Mesodermal cell (in vitro differentiated cells): ENCODE measurements around the gene PPP3CA.

Experiments used
- H3K27ac ChIP-seq: 2 replicates; pipeline ENCODE4 v1.7.0; 2013; ENCODE audit warnings: mild to moderate bottlenecking, low read depth, low read length, moderate library complexity; ENCODE audit not compliant: severe bottlenecking
- H3K36me3 ChIP-seq: 2 replicates; pipeline ENCODE4 v1.7.1; 2013; ENCODE audit warnings: mild to moderate bottlenecking, low read length, moderate library complexity; ENCODE audit not compliant: control insufficient read depth, insufficient read depth
- H3K4me1 ChIP-seq: one replicate; pipeline ENCODE4 v1.7.1; 2013; ENCODE audit warnings: mild to moderate bottlenecking, low read length; ENCODE audit not compliant: insufficient read depth, control insufficient read depth, poor library complexity, severe bottlenecking
- H3K4me3 ChIP-seq: 2 replicates; pipeline ENCODE4 v1.7.0; 2013; ENCODE audit warnings: low read length, control low read depth, mild to moderate bottlenecking; ENCODE audit not compliant: insufficient read depth, poor library complexity, severe bottlenecking; ENCODE audit errors: extremely low read depth
- H3K9me3 ChIP-seq: 2 replicates; pipeline ENCODE4 v1.7.1; 2013; ENCODE audit warnings: mild to moderate bottlenecking, low read length, moderate library complexity; ENCODE audit not compliant: control insufficient read depth
- WGBS, 2 experiments: methylation state at CpG; one replicate each; pipeline ENCODE4 v1.1.5; 2013; ENCODE audit warnings: missing lambda C conversion rate in 2 of 2; ENCODE audit not compliant: insufficient coverage in 2 of 2; 5-methylcytosine and 5-hydroxymethylcytosine counted together

Gene PPP3CA

DNA sequence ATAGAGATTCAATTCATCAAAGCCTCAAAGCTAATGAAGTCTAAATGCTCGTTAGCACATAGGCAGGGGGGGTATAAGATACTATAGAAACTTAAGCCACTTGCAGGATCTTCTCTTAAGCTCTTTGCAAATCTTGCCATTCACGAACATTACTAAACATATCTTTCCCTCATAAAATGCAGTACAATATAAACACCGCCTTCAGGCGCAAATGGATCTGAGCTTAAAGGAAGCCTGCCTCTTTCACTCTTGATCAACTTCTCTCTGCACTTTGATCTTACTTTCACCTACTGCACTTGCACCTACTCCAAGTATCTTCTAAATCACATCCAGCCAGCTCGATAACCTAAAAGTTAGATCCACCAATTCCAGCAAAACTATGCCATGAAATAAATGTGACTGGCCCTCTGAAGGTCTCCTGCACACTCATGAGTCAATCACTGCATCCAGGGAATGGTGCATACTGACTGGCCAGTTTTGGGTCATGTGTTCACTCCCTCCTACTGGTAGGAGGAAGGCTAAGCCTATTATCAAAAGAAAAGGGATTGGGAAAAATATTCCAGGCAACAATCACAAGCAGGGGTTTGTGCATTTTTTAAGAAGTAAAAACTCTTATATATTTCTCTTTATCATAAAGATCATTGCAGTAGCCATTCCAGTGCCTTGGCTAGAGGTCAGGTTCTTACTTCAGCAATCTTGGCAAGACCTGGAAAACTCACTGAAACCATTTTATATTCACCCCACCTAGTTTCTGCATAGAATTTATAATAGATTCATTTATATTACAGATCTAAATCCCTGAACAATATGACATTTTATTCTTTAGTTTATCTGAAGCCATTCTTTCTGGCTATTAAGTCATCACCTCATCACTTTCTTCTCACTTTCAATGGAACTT, 222.0 kb downstream of the PPP3CA start:
- Histone ChIP-seq H3K36me3 (no peaks in the 10 kb centered on the region), H3K27ac (no peak overlapping the region), H3K4me1 (no peaks in the 10 kb centered on the region), H3K9me3 (no peaks in the 10 kb centered on the region), H3K4me3 (no peak overlapping the region)
- 89 to 94% methylated on average over 3 to 4 of the region's 5 CpGs for WGBS, 2 experiments

DNA sequence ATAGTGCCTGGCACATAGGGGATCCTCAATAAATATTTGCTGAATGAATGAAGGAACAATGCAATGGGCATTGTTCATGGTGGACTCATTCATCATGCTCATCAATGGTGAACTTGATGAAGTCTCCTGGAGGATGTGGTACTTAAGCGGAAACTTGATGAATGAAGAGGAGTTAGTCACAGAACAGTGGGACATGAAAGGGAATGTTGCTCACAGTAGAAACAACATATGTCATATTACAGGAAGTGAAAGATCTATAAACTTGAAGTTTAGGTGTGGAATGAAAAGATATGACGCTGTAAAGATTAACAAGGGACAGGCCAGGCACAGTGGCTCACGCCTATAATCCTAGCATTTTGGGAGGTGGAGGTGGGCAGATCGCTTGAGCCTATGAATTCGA, 224.1 kb downstream of the PPP3CA start:
- 83 to 92% methylated on average over 2 to 3 of the region's 5 CpGs for WGBS, 2 experiments
- H3K4me3 ChIP-seq = no peak overlapping the region

DNA sequence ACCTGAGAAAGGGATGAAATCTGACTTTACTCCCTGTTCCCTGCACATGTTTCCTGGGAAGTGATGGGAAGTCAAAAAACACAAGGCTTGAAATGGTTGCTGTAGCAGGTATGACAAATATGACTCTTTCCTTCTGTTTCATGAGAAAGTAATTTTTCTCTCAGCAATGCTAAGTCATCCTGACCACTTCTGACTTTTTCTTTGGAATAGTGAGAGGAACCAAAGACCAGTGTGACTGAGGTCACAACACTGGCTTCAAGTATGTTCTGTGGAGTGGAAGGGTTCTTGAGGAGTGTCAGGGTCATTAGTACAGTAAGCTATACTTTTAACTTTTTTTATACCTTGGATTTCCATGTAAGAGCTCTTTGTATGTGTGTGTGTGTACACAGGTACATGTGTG, 225.3 kb downstream of the PPP3CA start:
- Histone ChIP-seq H3K4me3 (no peak overlapping the region), H3K36me3 (no peaks in the 10 kb centered on the region), H3K27ac (no peak overlapping the region), H3K9me3 (no peaks in the 10 kb centered on the region), H3K4me1 (no peaks in the 10 kb centered on the region)

More for the DNA sequence above, 224.1 kb downstream of the PPP3CA start:
- no peaks in the 10 kb centered on the region for H3K36me3 ChIP-seq
- H3K9me3 ChIP-seq = no peaks in the 10 kb centered on the region
- no peak overlapping the region for H3K27ac ChIP-seq
- H3K4me1 ChIP-seq = no peaks in the 10 kb centered on the region

DNA sequence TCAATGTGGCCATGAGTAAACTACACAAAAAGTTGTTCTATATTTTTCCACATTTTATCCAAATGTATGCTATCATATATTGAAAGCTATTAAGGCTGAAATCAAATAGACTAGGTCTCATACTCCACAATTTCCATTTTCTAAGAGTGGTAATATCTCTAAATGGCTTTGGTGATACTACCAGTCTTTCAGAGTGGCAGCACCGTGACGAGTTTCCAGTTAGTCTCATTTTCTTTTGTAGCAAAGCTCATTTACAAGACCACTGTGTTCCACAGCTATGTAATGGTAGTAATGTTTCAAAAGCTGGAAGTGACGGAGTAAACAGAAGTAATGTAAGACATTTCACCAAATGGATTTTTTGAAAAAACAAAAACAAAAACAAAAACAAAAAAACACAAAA, 228.2 kb downstream of the PPP3CA start:
- WGBS, 2 experiments = no CpG with 5 or more reads among the region's 3 CpGs
- no peaks in the 10 kb centered on the region for H3K36me3 ChIP-seq
- no peak overlapping the region for H3K27ac ChIP-seq
- peaks cover 7% of the 10 kb centered on the region for H3K4me1 ChIP-seq
- no peaks in the 10 kb centered on the region for H3K9me3 ChIP-seq
- no peak overlapping the region for H3K4me3 ChIP-seq

DNA sequence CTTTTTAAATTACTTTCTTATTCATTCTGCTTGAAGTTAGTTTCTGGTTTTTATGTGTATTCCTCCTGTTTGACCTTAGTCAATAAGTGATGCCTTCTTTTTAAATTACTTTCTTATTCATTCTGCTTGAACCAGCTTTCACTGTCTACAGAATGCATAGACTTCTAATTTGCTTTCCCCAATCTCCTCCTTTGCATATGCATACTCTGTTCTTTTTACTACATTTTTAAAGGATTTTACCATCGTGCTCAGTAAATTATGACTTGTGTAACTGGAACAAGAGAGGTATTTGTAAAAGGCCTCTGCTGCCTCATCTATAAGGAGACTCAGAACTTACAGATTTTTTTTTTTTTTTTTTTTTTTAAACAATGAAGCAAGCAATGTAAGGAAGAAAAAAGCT, 228.7 kb downstream of the PPP3CA start:
- H3K9me3 ChIP-seq = no peaks in the 10 kb centered on the region
- no peak overlapping the region for H3K4me3 ChIP-seq
- peaks cover 7% of the 10 kb centered on the region for H3K4me1 ChIP-seq
- H3K36me3 ChIP-seq = no peaks in the 10 kb centered on the region
- no CpG with 5 or more reads among the region's 1 CpG for WGBS, 2 experiments
- no peak overlapping the region for H3K27ac ChIP-seq

DNA sequence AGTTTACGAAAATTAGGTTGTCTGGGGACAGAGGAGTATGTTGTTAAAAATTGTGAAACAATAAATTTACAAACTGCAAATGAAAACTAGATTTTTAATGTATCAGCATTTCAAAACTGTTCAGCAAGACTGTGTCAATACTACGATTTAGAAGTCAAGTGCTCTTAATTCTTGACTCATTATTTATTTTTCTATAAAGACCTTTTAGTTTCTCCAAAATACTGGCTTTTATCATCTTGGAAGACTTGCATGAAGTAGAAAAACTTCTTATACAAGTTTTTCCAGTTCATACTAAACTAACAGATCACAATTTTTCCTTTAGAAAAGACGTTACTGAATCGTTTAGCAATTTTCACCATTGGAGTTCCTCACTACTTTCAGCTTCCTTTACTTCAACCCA, 231.4 kb downstream of the PPP3CA start:
- Histone ChIP-seq H3K4me3 (no peak overlapping the region), H3K36me3 (no peaks in the 10 kb centered on the region), H3K9me3 (no peaks in the 10 kb centered on the region), H3K4me1 (peaks cover 7% of the 10 kb centered on the region), H3K27ac (no peak overlapping the region)
- WGBS, 2 experiments = 88 to 95% methylated on average over 2 to 3 of the region's 4 CpGs

DNA sequence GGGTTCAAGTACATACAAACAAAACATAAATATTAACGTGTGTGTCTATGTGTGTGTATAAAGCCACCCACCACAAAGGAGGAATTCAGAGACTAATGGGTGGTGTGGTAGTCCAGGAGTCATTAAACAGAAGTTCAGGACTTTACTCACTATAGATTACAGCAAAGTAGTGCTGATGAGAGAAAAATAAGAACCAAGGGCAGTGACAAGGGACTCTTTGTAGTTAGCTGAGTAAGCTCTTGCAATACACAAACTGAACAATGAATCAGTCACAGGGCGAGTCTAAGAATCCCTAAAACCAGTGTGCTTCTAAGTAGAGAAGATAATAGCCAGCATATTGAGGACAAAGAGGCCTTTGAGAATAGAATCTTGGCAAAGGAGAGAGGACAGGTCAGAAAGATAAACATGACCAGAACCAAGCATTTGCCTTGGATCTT, 232.4 kb downstream of the PPP3CA start:
- H3K27ac ChIP-seq = peak overlapping the region; percentile 83
- H3K36me3 ChIP-seq = no peaks in the 10 kb centered on the region
- 20% methylated on average over 1 of the region's 2 CpGs; no CpG with 5 or more reads in 1 of the 2 experiments for WGBS, 2 experiments
- H3K4me3 ChIP-seq = no peak overlapping the region
- H3K9me3 ChIP-seq = no peaks in the 10 kb centered on the region
- peaks cover 7% of the 10 kb centered on the region for H3K4me1 ChIP-seq

DNA sequence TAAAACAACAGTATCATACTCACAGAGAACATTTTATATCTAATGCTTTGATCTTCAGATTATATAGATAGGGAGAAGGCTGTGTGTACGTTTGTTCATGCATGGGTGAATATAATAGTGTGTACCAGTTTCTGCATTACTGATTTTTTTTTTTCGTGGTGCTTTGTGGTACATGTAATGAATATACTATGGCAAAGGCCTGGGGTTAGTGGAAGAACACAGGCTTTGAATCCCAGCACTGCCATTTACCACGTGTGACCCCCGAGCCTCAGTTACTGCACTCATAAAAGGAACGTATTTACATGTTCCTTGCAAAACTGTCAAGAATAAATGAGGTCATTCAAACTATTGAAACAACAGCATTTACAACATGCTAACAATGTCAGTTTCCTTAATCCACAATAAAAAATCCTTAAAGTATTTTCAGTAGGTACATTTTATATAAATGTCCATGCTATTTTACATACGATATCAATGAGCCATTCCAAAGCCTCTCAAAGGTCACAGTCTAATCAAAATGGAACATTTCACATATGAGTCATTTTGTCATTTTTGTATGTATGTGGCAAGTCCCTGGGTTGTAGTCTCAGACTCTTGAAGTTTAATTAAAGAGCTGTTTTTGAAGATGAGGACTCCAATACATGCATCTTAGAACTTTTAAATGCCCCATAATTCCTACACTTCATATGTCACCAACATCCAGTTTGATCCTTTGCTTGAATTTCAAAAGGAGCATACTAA, 242.8 kb downstream of the PPP3CA start:
- Histone ChIP-seq H3K4me3 (no peak overlapping the region), H3K27ac (no peak overlapping the region), H3K36me3 (no peaks in the 10 kb centered on the region), H3K9me3 (no peaks in the 10 kb centered on the region), H3K4me1 (peaks cover 8% of the 10 kb centered on the region)
- 83 to 93% methylated on average over 4 to 5 of the region's 6 CpGs for WGBS, 2 experiments

DNA sequence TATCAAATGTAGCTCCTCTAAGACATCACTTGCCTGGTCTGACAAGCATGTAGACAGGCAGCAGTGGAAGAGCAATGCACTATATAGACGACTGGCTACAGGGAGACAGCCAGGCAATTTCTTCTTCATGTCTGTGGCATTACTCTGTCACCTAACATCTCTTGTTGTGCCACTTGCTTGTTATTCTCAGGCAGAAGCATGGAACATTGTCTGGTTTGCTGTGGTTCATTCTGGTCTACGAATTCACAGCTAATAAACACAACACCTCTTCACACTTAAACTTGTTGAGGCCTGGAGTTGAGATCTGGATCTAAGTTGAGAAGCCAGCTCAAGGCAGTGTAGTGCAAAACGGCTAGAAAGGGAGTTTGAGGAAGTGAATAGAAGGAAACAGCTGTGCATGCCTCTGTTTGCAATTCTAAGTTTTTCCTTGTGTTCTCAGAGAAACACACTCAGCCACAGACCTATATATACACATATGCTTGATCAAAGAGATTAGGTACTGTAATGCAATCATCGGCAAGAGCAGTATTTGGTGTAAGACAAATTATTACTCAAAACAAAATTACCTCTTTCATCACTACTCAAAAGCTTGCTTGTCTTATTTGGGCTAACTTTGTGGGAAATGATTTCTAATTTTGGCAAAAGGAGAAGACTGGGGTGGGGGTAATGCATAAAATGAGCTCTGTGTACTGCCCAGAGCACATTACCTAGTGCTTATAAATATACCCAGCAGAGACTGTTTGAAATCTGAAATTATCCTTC, 243.8 kb downstream of the PPP3CA start:
- Histone ChIP-seq H3K36me3 (no peaks in the 10 kb centered on the region), H3K9me3 (no peaks in the 10 kb centered on the region), H3K27ac (peak overlapping the region; percentile 46), H3K4me1 (peaks cover 8% of the 10 kb centered on the region), H3K4me3 (no peak overlapping the region)
- WGBS, 2 experiments = 60 to 67% methylated on average over 1 of the region's 4 CpGs

DNA sequence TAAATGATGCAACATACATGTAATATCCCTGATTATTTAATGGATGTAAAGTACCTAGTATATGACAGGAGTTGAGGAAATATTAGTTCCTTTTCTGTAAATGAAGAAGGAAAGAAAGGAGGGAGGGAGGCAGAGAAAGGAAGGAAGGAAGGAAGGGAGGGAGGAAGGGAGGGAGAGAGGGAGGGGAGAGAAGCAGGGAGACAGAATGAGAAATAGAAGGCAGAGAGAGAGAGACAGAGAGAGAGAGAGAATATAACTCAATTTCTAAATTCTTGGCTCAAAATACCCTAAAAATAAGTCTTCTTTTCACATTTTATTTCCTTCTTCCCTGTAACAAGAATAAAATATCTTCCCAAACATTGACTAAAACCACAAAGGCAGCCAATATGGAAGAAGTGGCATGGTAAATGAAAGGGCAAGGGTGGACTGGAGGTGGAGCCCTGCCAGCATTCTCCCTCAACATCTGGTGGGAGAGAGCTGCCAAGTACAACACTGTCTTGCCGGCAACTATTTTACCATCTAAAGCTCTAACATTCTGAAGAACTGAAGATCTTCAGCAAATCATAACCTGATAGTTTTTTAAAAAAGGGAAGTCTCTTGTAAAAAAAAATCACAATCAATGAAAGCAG, 245.1 kb downstream of the PPP3CA start:
- Histone ChIP-seq H3K9me3 (no peaks in the 10 kb centered on the region), H3K4me3 (no peak overlapping the region), H3K27ac (no peak overlapping the region), H3K4me1 (peaks cover 8% of the 10 kb centered on the region), H3K36me3 (no peaks in the 10 kb centered on the region)
- WGBS, 2 experiments = no CpG with 5 or more reads among the region's 1 CpG
